Measurements from ENCODE around the gene TMEM92.

- TF ChIP-seq, protein P1, sequence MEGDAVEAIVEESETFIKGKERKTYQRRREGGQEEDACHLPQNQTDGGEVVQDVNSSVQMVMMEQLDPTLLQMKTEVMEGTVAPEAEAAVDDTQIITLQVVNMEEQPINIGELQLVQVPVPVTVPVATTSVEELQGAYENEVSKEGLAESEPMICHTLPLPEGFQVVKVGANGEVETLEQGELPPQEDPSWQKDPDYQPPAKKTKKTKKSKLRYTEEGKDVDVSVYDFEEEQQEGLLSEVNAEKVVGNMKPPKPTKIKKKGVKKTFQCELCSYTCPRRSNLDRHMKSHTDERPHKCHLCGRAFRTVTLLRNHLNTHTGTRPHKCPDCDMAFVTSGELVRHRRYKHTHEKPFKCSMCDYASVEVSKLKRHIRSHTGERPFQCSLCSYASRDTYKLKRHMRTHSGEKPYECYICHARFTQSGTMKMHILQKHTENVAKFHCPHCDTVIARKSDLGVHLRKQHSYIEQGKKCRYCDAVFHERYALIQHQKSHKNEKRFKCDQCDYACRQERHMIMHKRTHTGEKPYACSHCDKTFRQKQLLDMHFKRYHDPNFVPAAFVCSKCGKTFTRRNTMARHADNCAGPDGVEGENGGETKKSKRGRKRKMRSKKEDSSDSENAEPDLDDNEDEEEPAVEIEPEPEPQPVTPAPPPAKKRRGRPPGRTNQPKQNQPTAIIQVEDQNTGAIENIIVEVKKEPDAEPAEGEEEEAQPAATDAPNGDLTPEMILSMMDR (optimal IDR thresholded peaks at IDR 0.05 in 1 of 3, IDR thresholded peaks at IDR 0.05 in 1 of 3, conservative IDR thresholded peaks at IDR 0.05 in 1 of 3; ENCODE audit: extremely low read depth in 1 of 3, insufficient read depth in 2 of 3, low read length in 3 of 3) = no peak
- TF ChIP-seq EZH2 (IDR thresholded peaks at IDR 0.05; ENCODE audit: low read length) = no peak
Measured at GRCh38 chr17:50270435-50271362, 3.6 kb upstream of the TMEM92 start.

Data from keratinocyte (primary cell).